ENCODE results near the gene FGD4.

The FGD4 gene

DNA sequence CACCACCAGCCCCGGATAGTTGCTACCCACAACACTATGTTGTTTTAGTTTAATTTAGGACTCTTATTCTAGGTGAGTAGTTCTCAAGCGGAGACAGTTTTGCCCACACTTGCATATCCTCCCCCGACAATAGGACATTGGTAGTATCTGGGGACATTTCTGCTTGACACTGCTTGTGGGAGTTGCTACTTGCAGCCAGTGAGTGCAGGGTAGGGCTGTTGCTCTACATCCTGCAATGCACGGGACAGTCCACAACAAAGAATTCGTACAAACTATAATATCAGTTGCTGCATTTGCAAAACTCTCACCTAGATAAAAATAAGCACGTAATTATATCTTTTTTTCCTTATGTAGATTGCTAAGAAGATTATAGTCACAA is 167.9 kb downstream of the FGD4 start:
- DNase-seq = no peak

GRCh38 chr12:32568228-32568627 is 168.9 kb downstream of the FGD4 start:
- no peak for DNase-seq

- DNase-seq = no peak
Measured at GRCh38 chr12:32569259-32569658, 169.9 kb downstream of the FGD4 start.

GRCh38 chr12:32574585-32574984 is 175.2 kb downstream of the FGD4 start:
- DNase-seq = no peak

- no peak for DNase-seq
Measured at GRCh38 chr12:32577328-32577727, 178.0 kb downstream of the FGD4 start.

DNA sequence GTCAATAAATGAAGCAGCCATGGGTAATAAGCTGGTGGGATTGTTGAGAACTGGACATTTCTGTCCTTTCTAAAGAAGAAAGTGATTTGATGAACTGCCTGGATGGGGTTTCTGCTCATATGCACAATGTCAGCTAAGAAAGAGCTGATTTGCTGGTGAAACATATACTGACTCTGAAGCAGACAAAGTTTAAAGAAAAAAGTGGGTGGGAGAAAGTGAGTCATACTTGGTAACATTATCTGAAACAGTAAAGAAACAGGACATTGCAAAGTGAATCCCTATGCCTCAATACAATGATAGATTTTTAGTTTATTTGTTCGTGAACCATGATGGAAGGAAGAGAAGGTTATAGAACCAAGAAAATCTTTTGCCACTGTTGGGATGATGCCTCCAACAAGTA is 184.2 kb downstream of the FGD4 start:
- no peak for DNase-seq

DNA sequence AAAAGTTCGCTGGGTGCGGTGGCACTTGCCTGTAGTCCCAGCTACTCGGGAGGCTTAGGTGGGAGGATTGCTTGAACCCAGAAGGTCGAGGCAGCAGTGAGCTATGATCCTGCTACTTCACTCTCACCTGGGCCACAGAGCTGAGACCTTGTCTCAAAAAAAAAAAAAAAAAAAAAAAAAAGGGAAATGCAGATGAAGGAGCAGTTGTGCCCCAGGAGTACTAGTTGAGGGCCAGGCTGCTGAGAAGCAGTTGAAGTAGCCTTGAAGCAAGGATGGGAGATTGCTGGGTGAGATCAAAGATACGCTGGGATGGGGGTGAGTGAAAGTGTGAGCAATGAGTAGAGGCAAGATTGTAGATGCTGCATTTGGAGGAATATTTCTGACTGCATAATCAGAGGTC is 186.3 kb downstream of the FGD4 start:
- no peak for DNase-seq

- DNase-seq = no peak
Measured at GRCh38 chr12:32586390-32586789, 187.0 kb downstream of the FGD4 start.

DNA sequence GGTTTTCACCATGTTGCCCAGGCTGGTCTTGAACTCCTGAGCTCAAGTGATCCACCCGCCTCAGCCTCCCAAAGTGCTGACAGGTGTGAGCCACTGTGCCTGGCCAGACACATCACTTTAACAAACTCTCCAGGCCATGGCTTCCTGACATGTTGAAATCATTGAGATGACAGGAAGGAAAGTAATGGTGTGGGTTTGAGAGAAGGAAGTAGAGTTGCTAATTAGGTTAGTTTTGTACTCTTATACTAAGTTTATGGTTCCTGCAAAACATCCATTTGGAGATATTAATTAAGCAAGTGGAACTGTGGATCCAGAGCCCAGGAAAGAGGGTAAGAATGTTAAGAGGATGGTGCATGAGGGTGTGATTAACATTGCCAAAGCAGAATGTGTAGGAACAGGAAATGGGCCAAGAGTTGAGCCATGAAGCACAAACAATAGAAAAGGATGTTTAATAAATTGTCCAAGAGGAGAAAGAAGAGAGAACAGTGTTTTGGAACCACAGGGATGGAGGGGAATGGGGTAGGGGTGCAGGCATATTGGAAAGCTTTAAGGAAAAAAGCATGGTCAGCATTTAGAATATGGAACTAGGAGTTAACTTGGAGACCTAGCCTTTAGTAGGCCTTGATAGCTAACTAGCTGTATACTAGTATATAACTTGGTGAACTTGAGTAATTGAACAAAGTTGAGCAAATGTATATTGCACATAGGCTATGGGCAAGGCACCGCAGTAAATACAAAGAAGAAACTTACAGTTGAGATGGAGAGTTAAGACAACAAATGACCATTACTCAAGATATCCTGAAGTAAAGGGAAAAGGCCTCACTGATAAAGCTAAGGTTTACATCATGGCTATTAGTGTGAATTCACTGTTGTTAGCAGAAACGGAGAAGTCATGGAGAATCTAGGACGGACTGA is 188.5 kb downstream of the FGD4 start:
- DNase-seq = no peak

- no peak for DNase-seq
Measured at GRCh38 chr12:32588604-32589003, 189.2 kb downstream of the FGD4 start.

GRCh38 chr12:32589165-32589865 is 190.0 kb downstream of the FGD4 start:
- DNase-seq = no peak

DNA sequence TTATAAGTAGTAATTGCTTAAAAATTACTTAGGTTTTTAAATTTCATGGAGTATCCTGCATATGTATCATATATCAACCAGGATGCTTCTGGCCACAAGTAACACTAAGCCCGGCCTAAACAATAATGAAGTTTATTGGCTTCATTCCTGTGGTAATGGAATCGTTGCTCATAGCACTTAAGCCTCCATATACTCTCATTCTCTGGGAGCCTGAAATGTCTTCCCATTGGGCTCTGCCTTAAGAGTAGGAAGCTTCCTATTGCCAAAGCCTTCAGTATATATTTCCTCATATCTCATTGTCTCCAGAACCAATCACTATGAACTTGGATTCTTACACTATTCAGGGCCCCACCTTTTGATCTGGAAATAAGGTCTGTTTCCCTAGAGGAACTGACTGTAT is 195.9 kb downstream of the FGD4 start:
- no peak for DNase-seq

DNA sequence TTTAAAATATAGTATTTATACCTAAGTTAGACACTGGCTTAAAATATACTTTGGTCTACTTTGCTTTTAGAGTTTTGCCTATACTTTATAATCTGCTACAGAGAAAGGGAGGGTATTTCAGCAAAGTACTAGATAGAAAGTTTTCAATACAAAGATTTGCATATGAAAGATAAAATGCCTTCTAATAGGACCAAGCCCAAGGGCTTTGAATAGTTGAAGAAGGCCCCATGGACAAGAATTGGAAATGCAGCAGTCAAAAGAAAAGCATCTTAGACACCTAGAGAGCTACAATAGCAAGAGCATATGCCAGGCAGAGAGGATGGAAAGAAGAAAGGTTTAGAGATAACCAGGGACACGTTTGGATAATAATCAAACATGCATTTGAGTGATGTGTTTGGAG is 196.7 kb downstream of the FGD4 start:
- no peak for DNase-seq

DNA sequence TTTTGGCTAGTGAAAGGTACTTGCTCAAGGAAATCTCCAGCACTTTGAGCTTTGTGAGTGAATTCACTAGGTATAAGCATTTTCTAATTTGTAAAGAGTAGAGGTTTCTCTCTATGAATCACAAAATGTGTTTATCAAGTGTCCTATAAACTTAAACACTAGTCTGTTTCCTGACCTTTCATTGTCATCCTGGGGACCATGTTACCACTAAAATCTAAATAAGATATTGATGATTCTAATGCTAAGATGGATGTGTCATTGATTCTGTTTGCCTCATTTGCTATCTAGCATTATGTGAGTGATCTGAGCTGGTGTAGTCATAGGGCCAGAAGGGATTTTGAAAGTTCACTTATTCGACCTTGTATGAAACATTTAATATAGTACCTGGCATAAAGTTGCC is 199.3 kb downstream of the FGD4 start:
- no peak for DNase-seq

DNA sequence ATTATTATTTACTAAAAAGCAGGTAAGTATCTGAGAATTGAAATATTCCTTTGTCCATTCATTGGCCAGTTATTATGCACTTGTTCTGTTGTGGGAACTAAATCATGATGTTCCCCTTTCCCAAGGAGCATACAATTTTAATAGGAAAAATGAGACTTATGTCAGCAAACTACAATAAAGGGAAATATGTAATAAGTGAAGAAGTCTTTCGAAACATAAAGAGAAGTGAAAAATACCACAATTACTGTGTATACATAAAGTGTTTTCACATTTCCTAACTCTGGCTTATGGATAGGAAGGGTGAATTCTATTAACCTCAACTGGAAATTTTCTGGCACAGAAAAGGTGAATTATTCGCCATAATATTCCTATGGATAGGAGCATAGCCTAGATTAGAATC is 201.3 kb downstream of the FGD4 start:
- DNase-seq = no peak

GRCh38 chr12:32603071-32603470 is 203.7 kb downstream of the FGD4 start:
- DNase-seq = no peak

DNA sequence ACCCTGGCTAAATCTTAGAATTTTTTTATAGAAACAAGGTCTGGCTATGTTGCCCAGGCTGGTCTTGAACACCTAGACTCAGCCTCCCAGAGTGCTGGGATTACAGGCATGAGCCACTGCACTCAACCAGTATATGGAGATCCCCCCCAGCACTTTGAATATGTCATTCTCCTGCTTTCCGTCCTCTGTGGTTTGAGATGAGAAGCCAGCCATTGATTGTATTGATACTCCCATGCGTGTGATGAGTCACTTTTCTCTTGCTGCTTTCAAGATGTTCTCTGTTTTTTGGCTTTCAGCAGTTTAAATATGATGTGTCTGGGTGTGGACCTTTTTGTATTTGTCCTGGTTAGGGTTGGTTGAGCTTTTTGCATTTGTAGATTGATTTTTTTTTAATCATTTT is 204.5 kb downstream of the FGD4 start:
- no peak for DNase-seq

DNA sequence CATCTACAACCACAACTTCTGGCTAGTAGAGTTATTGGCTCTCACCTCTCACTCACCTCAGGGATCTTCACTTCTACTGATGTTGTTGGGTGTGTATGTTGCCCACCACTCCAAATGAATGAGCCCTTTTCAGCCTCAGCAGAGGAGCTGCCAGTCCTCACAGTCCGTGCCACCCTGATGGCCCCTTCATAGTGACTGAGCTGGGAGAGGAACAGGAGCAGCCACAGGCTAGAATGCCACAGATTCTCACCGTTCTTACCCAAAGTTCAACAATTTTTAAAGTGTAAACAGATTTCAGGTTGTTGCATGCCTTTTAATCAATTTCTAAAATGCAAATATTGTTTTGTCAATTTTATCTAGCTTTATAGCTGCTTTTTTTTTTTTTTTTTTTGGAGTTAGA is 205.2 kb downstream of the FGD4 start:
- no peak for DNase-seq

- DNase-seq = no peak
Measured at GRCh38 chr12:32605326-32606095, 206.2 kb downstream of the FGD4 start.

GRCh38 chr12:32606443-32606842 is 207.1 kb downstream of the FGD4 start:
- no peak for DNase-seq

DNA sequence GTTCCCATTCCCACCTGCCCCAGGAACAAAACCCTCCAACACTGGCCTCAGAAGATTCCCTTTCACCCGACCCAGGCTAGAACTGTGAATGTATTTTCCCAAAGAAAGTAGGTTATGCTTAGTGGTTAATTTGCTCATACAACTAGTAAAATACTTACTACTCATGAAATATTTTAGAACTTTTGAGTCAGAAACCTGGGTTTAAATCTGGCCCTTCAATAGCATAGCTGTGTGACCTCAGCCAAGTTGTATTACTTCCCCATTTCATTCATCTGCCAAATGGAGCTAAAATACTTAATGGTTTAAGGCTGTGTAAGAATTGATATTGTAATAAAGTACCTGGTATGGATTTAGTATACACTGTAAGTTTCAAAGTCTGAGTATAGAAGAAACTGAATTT is 210.6 kb downstream of the FGD4 start:
- DNase-seq = no peak

DNA sequence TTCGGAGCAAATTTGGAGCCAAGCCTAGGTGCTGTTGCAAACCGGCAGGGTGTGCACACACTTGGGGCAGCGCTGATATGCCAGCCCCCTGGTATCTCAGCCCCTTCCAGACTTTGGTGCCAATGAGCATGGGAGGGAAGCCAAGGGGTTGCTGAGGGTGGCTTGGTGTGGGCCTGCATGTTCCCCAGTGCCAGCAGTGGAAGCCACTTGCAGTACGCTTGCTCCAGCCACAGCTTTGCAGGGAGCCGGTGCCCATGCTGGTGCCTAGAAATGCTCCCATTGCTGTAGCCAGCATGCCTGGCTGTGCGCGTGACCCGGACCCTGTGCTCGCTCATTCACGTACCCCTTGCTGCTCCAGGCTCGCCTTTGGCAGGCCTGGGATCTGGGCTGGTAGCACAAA is 212.6 kb downstream of the FGD4 start:
- no peak for DNase-seq

All from activated CD4-positive, alpha-beta T cell treated with anti-CD3 and anti-CD28 coated beads, Interleukin-2, amount 50 U/mL, for 1 hour (primary cell).